ENCODE measurements around the gene KCNQ2. TPM values are rescaled to one million over a fixed set of nuclear protein-coding genes. Genes with fewer than 3 reads are reported as not detected.

The KCNQ2 gene
- total and polyA plus RNA-seq, 8 donors = 0.03 to 2.2 (median 0.25) TPM; not detected in 5

GRCh38 chr20:63466861-63467260 lies 5.6 kb downstream of the KCNQ2 start:
- Histone ChIP-seq H3K4me1 (peaks cover 6 to 9% (median 8%) of the 10 kb centered on the region in 4 donors), H3K4me3 (no peak overlapping the region), H3K36me3 (no peaks in the 10 kb centered on the region), H3K9me3 (no peaks in the 10 kb centered on the region), H3K27me3 (peaks cover 14 to 100% (median 70%) of the 10 kb centered on the region in 3 donors), H3K27ac (no peak overlapping the region)
- no peak for TF ChIP-seq POLR2AphosphoS5 (IDR thresholded peaks at IDR 0.05)
- no peak for TF ChIP-seq EP300 (IDR thresholded peaks at IDR 0.05)
- no peak for TF ChIP-seq CTCF (IDR thresholded peaks at IDR 0.05)
- TF ChIP-seq POLR2A (IDR thresholded peaks at IDR 0.05) = no peak
- DNase-seq = no peak
- intact Hi-C loops (cut with DNase I; ENCODE audit: low total_unique reads) = no loop called here
- 77 to 90% (median 89%) methylated on average over 15 to 17 of the region's 17 CpGs for WGBS, 5 donors

- Histone ChIP-seq H3K9me3 (no peaks in the 10 kb centered on the region), H3K36me3 (no peaks in the 10 kb centered on the region), H3K27me3 (peaks cover 11 to 100% (median 70%) of the 10 kb centered on the region in 3 donors), H3K4me1 (peaks cover under 1 to 4% (median 3%) of the 10 kb centered on the region in 4 donors), H3K4me3 (no peak overlapping the region), H3K27ac (no peak overlapping the region)
- WGBS, 5 donors = 78 to 85% (median 83%) methylated on average over 49 to 55 of the region's 55 CpGs
- intact Hi-C loops (cut with DNase I; ENCODE audit: low total_unique reads) = no loop called here
- no peak for DNase-seq
- no peak for TF ChIP-seq POLR2AphosphoS5 (IDR thresholded peaks at IDR 0.05)
- no peak for TF ChIP-seq CTCF (IDR thresholded peaks at IDR 0.05)
- TF ChIP-seq POLR2A (IDR thresholded peaks at IDR 0.05) = no peak
- TF ChIP-seq EP300 (IDR thresholded peaks at IDR 0.05) = no peak
These were observed 6.1 kb downstream of the KCNQ2 start for GRCh38 chr20:63466250-63466825.

- no peak overlapping the region for H3K27ac ChIP-seq
- H3K4me1 ChIP-seq = no peaks in the 10 kb centered on the region
- no peak overlapping the region for H3K4me3 ChIP-seq
- H3K36me3 ChIP-seq = no peaks in the 10 kb centered on the region
- H3K27me3 ChIP-seq = peaks cover 6 to 100% (median 70%) of the 10 kb centered on the region in 3 donors
- DNase-seq = no peak
- intact Hi-C loops (cut with DNase I; ENCODE audit: low total_unique reads) = no loop called here
- H3K9me3 ChIP-seq = no peaks in the 10 kb centered on the region
- WGBS, 5 donors = 72 to 81% (median 77%) methylated on average over 19 to 56 of the region's 56 CpGs
- TF ChIP-seq POLR2A (IDR thresholded peaks at IDR 0.05) (no peak), EP300 (IDR thresholded peaks at IDR 0.05) (no peak), POLR2AphosphoS5 (IDR thresholded peaks at IDR 0.05) (no peak), CTCF (IDR thresholded peaks at IDR 0.05) (no peak)
These were observed 6.8 kb downstream of the KCNQ2 start for GRCh38 chr20:63465380-63466249.

GRCh38 chr20:63464289-63464635 lies 8.2 kb downstream of the KCNQ2 start:
- peaks cover 4 to 98% (median 64%) of the 10 kb centered on the region in 3 donors for H3K27me3 ChIP-seq
- intact Hi-C loops (cut with DNase I; ENCODE audit: low total_unique reads) = no loop called here
- no peak for DNase-seq
- H3K36me3 ChIP-seq = no peaks in the 10 kb centered on the region
- TF ChIP-seq POLR2AphosphoS5 (IDR thresholded peaks at IDR 0.05) (no peak), POLR2A (IDR thresholded peaks at IDR 0.05) (no peak), EP300 (IDR thresholded peaks at IDR 0.05) (no peak), CTCF (IDR thresholded peaks at IDR 0.05) (no peak)
- 68 to 86% (median 77%) methylated on average over 6 to 12 of the region's 12 CpGs for WGBS, 5 donors
- no peak overlapping the region for H3K4me3 ChIP-seq
- no peaks in the 10 kb centered on the region for H3K4me1 ChIP-seq
- H3K27ac ChIP-seq = no peak overlapping the region
- no peaks in the 10 kb centered on the region for H3K9me3 ChIP-seq

All from stomach (tissue), 9 donors.